Mesenchymal stem cell (in vitro differentiated cells and primary cell): Measurements from ENCODE around the gene EML6.

Source experiments
- DNase-seq: peaks from one replicate; pipeline ENCODE4 v3.0.0-alpha.2; 2013
- H2AFZ ChIP-seq: one replicate; pipeline ENCODE4 v1.6.1; 2013; ENCODE audit warnings: low read depth, mild to moderate bottlenecking, control low read depth, inconsistent platforms, low read length, moderate library complexity
- H2AK5ac ChIP-seq: 2 replicates; pipeline ENCODE4 v1.6.1; 2013; ENCODE audit warnings: low read length, moderate library complexity, mild to moderate bottlenecking, inconsistent platforms; ENCODE audit not compliant: severe bottlenecking
- H2BK120ac ChIP-seq: one replicate; pipeline ENCODE4 v1.6.1; 2013; ENCODE audit warnings: low read depth, mild to moderate bottlenecking, inconsistent platforms, low read length, moderate library complexity
- H2BK12ac ChIP-seq, 2 experiments: one replicate each; pipeline ENCODE4 v1.6.1; 2013; ENCODE audit warnings: inconsistent platforms in 2 of 2, low read length in 2 of 2, mild to moderate bottlenecking in 2 of 2, moderate library complexity in 2 of 2, control low read depth in 1 of 2
- H2BK15ac ChIP-seq: one replicate; pipeline ENCODE4 v1.6.1; 2013; ENCODE audit warnings: mild to moderate bottlenecking, low read depth, inconsistent platforms; ENCODE audit not compliant: poor library complexity, severe bottlenecking
- H2BK5ac ChIP-seq: 2 replicates; pipeline ENCODE4 v1.6.1; 2013; ENCODE audit warnings: low read depth, mild to moderate bottlenecking, low read length, control low read depth, inconsistent platforms; ENCODE audit not compliant: poor library complexity, severe bottlenecking
- H3K14ac ChIP-seq, 2 experiments: one replicate each; pipeline ENCODE4 v1.6.1; 2013; ENCODE audit warnings: inconsistent platforms in 2 of 2, low read length in 2 of 2, control low read depth in 1 of 2, mild to moderate bottlenecking in 1 of 2, moderate library complexity in 1 of 2
- H3K18ac ChIP-seq, 2 experiments: one replicate each; pipeline ENCODE4 v1.6.1; 2013; ENCODE audit warnings: inconsistent platforms in 2 of 2, low read length in 2 of 2, control low read depth in 1 of 2, low read depth in 1 of 2, mild to moderate bottlenecking in 1 of 2
- H3K23ac ChIP-seq, 2 experiments: one replicate each; pipeline ENCODE4 v1.6.1; 2013; ENCODE audit warnings: inconsistent platforms in 2 of 2, low read length in 2 of 2, mild to moderate bottlenecking in 2 of 2, moderate library complexity in 2 of 2, control low read depth in 1 of 2
- H3K27ac ChIP-seq: 2 replicates; pipeline ENCODE4 v1.5.1; 2013; ENCODE audit warnings: mild to moderate bottlenecking, moderate library complexity, low read length, control low read depth, inconsistent platforms; ENCODE audit not compliant: poor library complexity, severe bottlenecking
- H3K27me3 ChIP-seq, 2 experiments: 2 replicates each; pipeline versions ENCODE4 v1.6.1 to v1.7.0; 2013; ENCODE audit warnings: low read length in 2 of 2, mild to moderate bottlenecking in 2 of 2, moderate library complexity in 2 of 2, control low read depth in 1 of 2, inconsistent platforms in 1 of 2; ENCODE audit not compliant: control insufficient read depth in 1 of 2, insufficient read depth in 1 of 2
- H3K36me3 ChIP-seq, 2 experiments: 2 replicates each; pipeline versions ENCODE4 v1.6.1 to v1.7.0; 2013; ENCODE audit warnings: low read length in 2 of 2, control low read depth in 1 of 2, inconsistent platforms in 1 of 2, low read depth in 1 of 2, mild to moderate bottlenecking in 1 of 2; ENCODE audit not compliant: insufficient read depth in 2 of 2, control insufficient read depth in 1 of 2
- H3K4ac ChIP-seq, 2 experiments: one replicate each; pipeline ENCODE4 v1.6.1; 2013; ENCODE audit warnings: inconsistent platforms in 2 of 2, low read length in 2 of 2, mild to moderate bottlenecking in 2 of 2, moderate library complexity in 2 of 2, control low read depth in 1 of 2, low read depth in 1 of 2
- H3K4me1 ChIP-seq: 2 replicates; pipeline ENCODE4 v1.6.1; 2013; ENCODE audit warnings: low read depth, low read length, control low read depth; ENCODE audit not compliant: control insufficient read depth, insufficient read depth
- H3K4me2 ChIP-seq: 2 replicates; pipeline ENCODE4 v1.6.1; 2013; ENCODE audit warnings: low read length, mild to moderate bottlenecking, inconsistent platforms; ENCODE audit not compliant: poor library complexity, severe bottlenecking
- H3K4me3 ChIP-seq, 2 experiments: 2 replicates each; pipeline versions ENCODE4 v1.5.1 to v1.7.0; 2013; ENCODE audit warnings: low read length in 2 of 2, mild to moderate bottlenecking in 2 of 2, control low read depth in 1 of 2, low read depth in 1 of 2; ENCODE audit not compliant: insufficient read depth in 1 of 2
- H3K79me1 ChIP-seq: replicated peaks from 2 replicates; pipeline ENCODE4 v1.6.1; 2013; ENCODE audit warnings: mild to moderate bottlenecking, control low read depth, low read length, inconsistent platforms; ENCODE audit not compliant: poor library complexity, severe bottlenecking
- H3K9ac ChIP-seq: 2 replicates; pipeline ENCODE4 v1.7.0; 2013; ENCODE audit warnings: mild to moderate bottlenecking, low read length, moderate library complexity
- H3K9me3 ChIP-seq: 2 replicates; pipeline ENCODE4 v1.7.0; 2013; ENCODE audit warnings: mild to moderate bottlenecking, low read length; ENCODE audit not compliant: control insufficient read depth
- H4K8ac ChIP-seq: one replicate; pipeline ENCODE4 v1.6.1; 2013; ENCODE audit warnings: inconsistent platforms, mild to moderate bottlenecking, low read length, moderate library complexity
- H4K91ac ChIP-seq: one replicate; pipeline ENCODE4 v1.6.1; 2013; ENCODE audit warnings: mild to moderate bottlenecking, low read length, inconsistent platforms
- whole genome bisulfite sequencing: methylation state at CpG from one replicate; pipeline ENCODE4 v1.1.7; 2013; ENCODE audit warnings: mixed read lengths; 5-methylcytosine and 5-hydroxymethylcytosine counted together

Gene EML6

GRCh38 chr2:55009277-55010060, 286.0 kb downstream of the EML6 start:
- no peak overlapping the region for H3K18ac ChIP-seq
- DNase-seq, result peak; percentile 50
- H4K8ac ChIP-seq, result no peak overlapping the region
- H2AK5ac ChIP-seq, result no peak overlapping the region
- H3K4me1 ChIP-seq, result peaks cover 7% of the 10 kb centered on the region
- H2BK12ac ChIP-seq, result no peak overlapping the region
- no peak overlapping the region for H3K27ac ChIP-seq
- WGBS, result 43% methylated on average over 5 of the region's 7 CpGs
- H3K14ac ChIP-seq, result no peak overlapping the region
- no peak overlapping the region for H2BK15ac ChIP-seq
- no peak overlapping the region for H2AFZ ChIP-seq
- no peak overlapping the region for H3K23ac ChIP-seq
- H3K27me3 ChIP-seq, result no peaks in the 10 kb centered on the region
- no peaks in the 10 kb centered on the region for H3K79me1 ChIP-seq
- H3K9ac ChIP-seq, result peak overlapping the region; percentile 85
- no peak overlapping the region for H3K4me2 ChIP-seq
- H2BK5ac ChIP-seq, result no peak overlapping the region
- no peak overlapping the region for H4K91ac ChIP-seq
- no peak overlapping the region for H3K4ac ChIP-seq
- no peaks in the 10 kb centered on the region for H3K9me3 ChIP-seq
- H3K36me3 ChIP-seq, result no peaks in the 10 kb centered on the region
- no peak overlapping the region for H2BK120ac ChIP-seq
- H3K4me3 ChIP-seq, result peak overlapping the region in 1 of 2 experiments; percentile 63

GRCh38 chr2:55010149-55010591, 286.7 kb downstream of the EML6 start:
- H3K4me3 ChIP-seq, result peak overlapping the region in 1 of 2 experiments; percentile 63
- H2BK12ac ChIP-seq, result no peak overlapping the region
- peaks cover 8% of the 10 kb centered on the region for H3K4me1 ChIP-seq
- H3K4ac ChIP-seq, result no peak overlapping the region
- H3K27ac ChIP-seq, result peak overlapping the region; percentile 35
- H3K36me3 ChIP-seq, result no peaks in the 10 kb centered on the region
- H3K9me3 ChIP-seq, result no peaks in the 10 kb centered on the region
- H3K79me1 ChIP-seq, result no peaks in the 10 kb centered on the region
- 74% methylated on average over 3 of the region's 5 CpGs for WGBS
- H2AK5ac ChIP-seq, result no peak overlapping the region
- H3K4me2 ChIP-seq, result peak overlapping the region; percentile 1
- DNase-seq, result peak; percentile 66
- no peak overlapping the region for H4K91ac ChIP-seq
- no peak overlapping the region for H3K23ac ChIP-seq
- H3K9ac ChIP-seq, result peak overlapping the region; percentile 85
- no peak overlapping the region for H3K18ac ChIP-seq
- no peak overlapping the region for H2BK120ac ChIP-seq
- H2BK5ac ChIP-seq, result no peak overlapping the region
- H4K8ac ChIP-seq, result no peak overlapping the region
- H3K27me3 ChIP-seq, result no peaks in the 10 kb centered on the region
- no peak overlapping the region for H3K14ac ChIP-seq
- H2BK15ac ChIP-seq, result no peak overlapping the region
- H2AFZ ChIP-seq, result no peak overlapping the region

- Histone ChIP-seq H3K9ac (peak overlapping the region; percentile 85), H2AFZ (no peak overlapping the region), H3K4ac (no peak overlapping the region), H2BK15ac (no peak overlapping the region), H2BK5ac (no peak overlapping the region), H3K9me3 (no peaks in the 10 kb centered on the region), H3K23ac (no peak overlapping the region), H3K4me3 (peak overlapping the region in 1 of 2 experiments; percentile 63), H3K36me3 (no peaks in the 10 kb centered on the region), H3K14ac (no peak overlapping the region), H2BK120ac (no peak overlapping the region), H4K91ac (no peak overlapping the region), H3K4me2 (peak overlapping the region; percentile 34), H3K18ac (no peak overlapping the region), H3K27ac (peak overlapping the region; percentile 61), H4K8ac (no peak overlapping the region), H3K4me1 (peaks cover 8% of the 10 kb centered on the region), H3K27me3 (no peaks in the 10 kb centered on the region), H3K79me1 (no peaks in the 10 kb centered on the region), H2AK5ac (no peak overlapping the region), H2BK12ac (no peak overlapping the region)
- 91% methylated on average over 1 of the region's 2 CpGs for WGBS
- peak; percentile 57 for DNase-seq
These were observed 287.5 kb downstream of the EML6 start for GRCh38 chr2:55010915-55011314.

- H2AK5ac ChIP-seq, result no peak overlapping the region
- no peaks in the 10 kb centered on the region for H3K79me1 ChIP-seq
- 91% methylated on average over 4 of the region's 6 CpGs for WGBS
- no peaks in the 10 kb centered on the region for H3K27me3 ChIP-seq
- no peak overlapping the region for H2BK15ac ChIP-seq
- H3K27ac ChIP-seq, result peak overlapping the region; percentile 70
- no peak overlapping the region for H2BK5ac ChIP-seq
- H2AFZ ChIP-seq, result no peak overlapping the region
- H3K4me2 ChIP-seq, result peak overlapping the region; percentile 29
- H3K9ac ChIP-seq, result peak overlapping the region; percentile 85
- H3K23ac ChIP-seq, result no peak overlapping the region
- H2BK120ac ChIP-seq, result no peak overlapping the region
- H3K4me3 ChIP-seq, result peak overlapping the region in 1 of 2 experiments; percentile 23
- no peak overlapping the region for H3K14ac ChIP-seq
- H3K4me1 ChIP-seq, result peaks cover 11% of the 10 kb centered on the region
- no peak overlapping the region for H3K4ac ChIP-seq
- no peak overlapping the region for H2BK12ac ChIP-seq
- no peak for DNase-seq
- H3K18ac ChIP-seq, result no peak overlapping the region
- no peaks in the 10 kb centered on the region for H3K36me3 ChIP-seq
- H4K91ac ChIP-seq, result no peak overlapping the region
- no peaks in the 10 kb centered on the region for H3K9me3 ChIP-seq
- no peak overlapping the region for H4K8ac ChIP-seq
These were observed 288.6 kb downstream of the EML6 start for GRCh38 chr2:55011831-55012671.
